ENCODE results near the gene ZBTB40. TPM values are rescaled to one million over a fixed set of nuclear protein-coding genes. Genes with fewer than 3 reads are reported as not detected.

The ZBTB40 gene
- polyA plus RNA-seq, 3 donors, result 1.1 to 17.8 (median 1.3) TPM

GRCh38 chr1:22526098-22526497 is 74.4 kb downstream of the ZBTB40 start:
- intact Hi-C loops (cut with micrococcal nuclease), result no loop called here
- Mint-ChIP-seq H3K36me3 (peaks cover 87 to 90% of the 10 kb centered on the region in 2 donors), H3K9me3 (no peaks in the 10 kb centered on the region), H3K27me3 (ENCODE audit: low read depth in 3 of 3) (no peaks in the 10 kb centered on the region), H3K4me3 (no peak overlapping the region), H3K27ac (peak overlapping the region in 1 of 7 donors; percentile 15), H3K4me1 (peaks cover 2% of the 10 kb centered on the region)
- no peak for DNase-seq
- Histone ChIP-seq H2AFZ (ENCODE audit: insufficient read depth, low read depth, low read length, poor library complexity, severe bottlenecking) (no peak overlapping the region), H3K9ac (ENCODE audit: insufficient read depth, low read length, poor library complexity, severe bottlenecking) (no peak overlapping the region), H3K36me3 (replicated peaks in 1 of 2; ENCODE audit: control insufficient read depth in 1 of 2, insufficient read depth in 2 of 2, low read length in 2 of 2) (peaks cover 56 to 91% of the 10 kb centered on the region in 2 donors), H3K27me3 (ENCODE audit: control insufficient read depth in 2 of 2, insufficient read depth in 2 of 2, low read length in 2 of 2) (no peaks in the 10 kb centered on the region), H4K20me1 (ENCODE audit: insufficient read depth, low read length) (no peaks in the 10 kb centered on the region), H3K27ac (ENCODE audit: low read depth in 1 of 2, low read length in 2 of 2) (no peak overlapping the region), H3K4me2 (replicated peaks; ENCODE audit: extremely low read depth, low read length, poor library complexity, severe bottlenecking) (no peak overlapping the region), H3K9me3 (replicated peaks in 1 of 2; ENCODE audit: control insufficient read depth in 1 of 2, insufficient read depth in 1 of 2, low read length in 2 of 2) (no peaks in the 10 kb centered on the region), H3K4me3 (replicated peaks in 1 of 3; ENCODE audit: low read depth in 2 of 3, low read length in 3 of 3) (no peak overlapping the region), H3K4me1 (ENCODE audit: control insufficient read depth in 1 of 2, insufficient read depth in 2 of 2, low read length in 2 of 2) (no peaks in the 10 kb centered on the region), H3K79me2 (ENCODE audit: insufficient read depth, low read length) (no peaks in the 10 kb centered on the region)
- WGBS (ENCODE audit: insufficient coverage), result 99% methylated on average over 11 of the region's 11 CpGs
- TF ChIP-seq, protein P1, sequence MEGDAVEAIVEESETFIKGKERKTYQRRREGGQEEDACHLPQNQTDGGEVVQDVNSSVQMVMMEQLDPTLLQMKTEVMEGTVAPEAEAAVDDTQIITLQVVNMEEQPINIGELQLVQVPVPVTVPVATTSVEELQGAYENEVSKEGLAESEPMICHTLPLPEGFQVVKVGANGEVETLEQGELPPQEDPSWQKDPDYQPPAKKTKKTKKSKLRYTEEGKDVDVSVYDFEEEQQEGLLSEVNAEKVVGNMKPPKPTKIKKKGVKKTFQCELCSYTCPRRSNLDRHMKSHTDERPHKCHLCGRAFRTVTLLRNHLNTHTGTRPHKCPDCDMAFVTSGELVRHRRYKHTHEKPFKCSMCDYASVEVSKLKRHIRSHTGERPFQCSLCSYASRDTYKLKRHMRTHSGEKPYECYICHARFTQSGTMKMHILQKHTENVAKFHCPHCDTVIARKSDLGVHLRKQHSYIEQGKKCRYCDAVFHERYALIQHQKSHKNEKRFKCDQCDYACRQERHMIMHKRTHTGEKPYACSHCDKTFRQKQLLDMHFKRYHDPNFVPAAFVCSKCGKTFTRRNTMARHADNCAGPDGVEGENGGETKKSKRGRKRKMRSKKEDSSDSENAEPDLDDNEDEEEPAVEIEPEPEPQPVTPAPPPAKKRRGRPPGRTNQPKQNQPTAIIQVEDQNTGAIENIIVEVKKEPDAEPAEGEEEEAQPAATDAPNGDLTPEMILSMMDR (IDR thresholded peaks at IDR 0.05), result no peak

- Mint-ChIP-seq H3K27ac (no peak overlapping the region), H3K4me1 (peaks cover 2% of the 10 kb centered on the region), H3K4me3 (no peak overlapping the region), H3K27me3 (ENCODE audit: low read depth in 3 of 3) (no peaks in the 10 kb centered on the region), H3K36me3 (peaks cover 85 to 86% of the 10 kb centered on the region in 2 donors), H3K9me3 (no peaks in the 10 kb centered on the region)
- no peak overlapping the region for H3K4me3 ChIP-seq (replicated peaks in 1 of 3; ENCODE audit: low read depth in 2 of 3, low read length in 3 of 3)
- H4K20me1 ChIP-seq (ENCODE audit: insufficient read depth, low read length), result no peaks in the 10 kb centered on the region
- no peaks in the 10 kb centered on the region for H3K9me3 ChIP-seq (replicated peaks in 1 of 2; ENCODE audit: control insufficient read depth in 1 of 2, insufficient read depth in 1 of 2, low read length in 2 of 2)
- intact Hi-C loops (cut with micrococcal nuclease), result no loop called here
- no peaks in the 10 kb centered on the region for H3K79me2 ChIP-seq (ENCODE audit: insufficient read depth, low read length)
- no peak for DNase-seq
- no peak overlapping the region for H2AFZ ChIP-seq (ENCODE audit: insufficient read depth, low read depth, low read length, poor library complexity, severe bottlenecking)
- H3K27me3 ChIP-seq (ENCODE audit: control insufficient read depth in 2 of 2, insufficient read depth in 2 of 2, low read length in 2 of 2), result no peaks in the 10 kb centered on the region
- no peaks in the 10 kb centered on the region for H3K4me1 ChIP-seq (ENCODE audit: control insufficient read depth in 1 of 2, insufficient read depth in 2 of 2, low read length in 2 of 2)
- no peak overlapping the region for H3K27ac ChIP-seq (ENCODE audit: low read depth in 1 of 2, low read length in 2 of 2)
- no peak overlapping the region for H3K9ac ChIP-seq (ENCODE audit: insufficient read depth, low read length, poor library complexity, severe bottlenecking)
- 100% methylated on average over 3 of the region's 5 CpGs for WGBS (ENCODE audit: insufficient coverage)
- no peak overlapping the region for H3K4me2 ChIP-seq (replicated peaks; ENCODE audit: extremely low read depth, low read length, poor library complexity, severe bottlenecking)
- TF ChIP-seq, protein P1 (IDR thresholded peaks at IDR 0.05), result no peak
- H3K36me3 ChIP-seq (replicated peaks in 1 of 2; ENCODE audit: control insufficient read depth in 1 of 2, insufficient read depth in 2 of 2, low read length in 2 of 2), result peaks cover 52 to 90% of the 10 kb centered on the region in 2 donors
These were observed 75.0 kb downstream of the ZBTB40 start for GRCh38 chr1:22526677-22527076.
